Upper lobe of right lung (tissue), 1 donor: ENCODE data around the gene GOT1. TPM values are rescaled to one million over a fixed set of nuclear protein-coding genes. Genes with fewer than 3 reads are reported as not detected.
A peak's percentile ranks its signal among the peaks of the same experiment; 100 is the strongest.

ENCODE experiments used
- ATAC-seq: fragments of 200-7000 bp; cut with Tn5 transposase; one replicate; pipeline ENCODE4 v1.9.1; 2020; ENCODE audit warnings: mild to moderate bottlenecking, moderate library complexity
- DNase-seq: peaks from one replicate; pipeline ENCODE4 v3.0.0-alpha.2; 2020
- H3K27ac ChIP-seq: fragments of 200-600 bp; one replicate; pipeline ENCODE4 v1.8.0; 2022
- H3K27me3 ChIP-seq: fragments of 200-600 bp; one replicate; pipeline ENCODE4 v1.8.0; 2022; ENCODE audit warnings: mild to moderate bottlenecking
- H3K36me3 ChIP-seq: fragments of 200-600 bp; one replicate; pipeline ENCODE4 v1.8.0; 2022
- H3K4me1 ChIP-seq: fragments of 200-600 bp; one replicate; pipeline ENCODE4 v1.8.0; 2022
- H3K4me3 ChIP-seq: fragments of 200-600 bp; one replicate; pipeline ENCODE4 v1.8.0; 2022; ENCODE audit warnings: mild to moderate bottlenecking
- H3K9me3 ChIP-seq: fragments of 200-600 bp; one replicate; pipeline ENCODE4 v1.8.0; 2022
- CTCF ChIP-seq: fragments of 200-600 bp; IDR thresholded peaks from one replicate; pipeline ENCODE4 v1.8.0; 2022; ENCODE audit warnings: antibody characterized with exemption
- intact Hi-C: fragments of 100-400 bp; cut with DNase I; formaldehyde crosslinking; loops from one replicate; pipeline ENCODE4 v1.11.0; 2022
- total RNA-seq: library from RNA; stranded (reverse); fragmentation: NEBNext Ultra II Directional; extraction: Animal tissue kit (Norgen Biotek cat#: 25700); gene quantifications from one replicate; pipeline ENCODE4 v1.2.1, GENCODE V29; 2021
- donor health status: DM: no; HTN: yes; CAD: no; lungs with severe emphysema.

GOT1 gene
- total RNA-seq, 1 donor from 2014 or later: 25.0 TPM

GRCh38 chr10:99432881-99433280 is 2.5 kb upstream of the GOT1 start:
- Histone ChIP-seq H3K9me3 (no peaks in the 10 kb centered on the region), H3K36me3 (no peaks in the 10 kb centered on the region), H3K4me1 (peaks cover 16% of the 10 kb centered on the region), H3K27ac (no peak overlapping the region), H3K4me3 (no peak overlapping the region), H3K27me3 (no peaks in the 10 kb centered on the region)
- ATAC-seq: no peak
- no peak for TF ChIP-seq CTCF
- intact Hi-C loops: no loop called here
- DNase-seq: no peak

GRCh38 chr10:99432047-99432446 is 1.6 kb upstream of the GOT1 start:
- no peak for DNase-seq
- H3K27ac ChIP-seq: no peak overlapping the region
- H3K9me3 ChIP-seq: no peaks in the 10 kb centered on the region
- ATAC-seq: no peak
- H3K36me3 ChIP-seq: no peaks in the 10 kb centered on the region
- H3K4me3 ChIP-seq: peak overlapping the region; percentile 92
- intact Hi-C loops: no loop called here
- no peak for TF ChIP-seq CTCF
- peaks cover 16% of the 10 kb centered on the region for H3K4me1 ChIP-seq
- H3K27me3 ChIP-seq: no peaks in the 10 kb centered on the region

- ATAC-seq (peak; percentile 60), DNase-seq (peak; percentile 85)
- intact Hi-C loops: no loop called here
- Histone ChIP-seq H3K36me3 (no peaks in the 10 kb centered on the region), H3K27me3 (no peaks in the 10 kb centered on the region), H3K9me3 (no peaks in the 10 kb centered on the region), H3K27ac (peak overlapping the region; percentile 95), H3K4me1 (peaks cover 16% of the 10 kb centered on the region), H3K4me3 (peak overlapping the region; percentile 92)
- TF ChIP-seq CTCF: no peak
These were observed 851 bp upstream of the GOT1 start for GRCh38 chr10:99431190-99431760.

- H3K9me3 ChIP-seq: no peaks in the 10 kb centered on the region
- no peak for TF ChIP-seq CTCF
- H3K27me3 ChIP-seq: no peaks in the 10 kb centered on the region
- H3K4me1 ChIP-seq: peaks cover 16% of the 10 kb centered on the region
- peaks cover 8% of the 10 kb centered on the region for H3K36me3 ChIP-seq
- DNase-seq (no peak), ATAC-seq (peak; percentile 13)
- H3K4me3 ChIP-seq: peak overlapping the region; percentile 92
- H3K27ac ChIP-seq: peak overlapping the region; percentile 78
- intact Hi-C loops: no loop called here
These were observed 341 bp downstream of the GOT1 start for GRCh38 chr10:99430116-99430450.

GRCh38 chr10:99429517-99430095 is 818 bp downstream of the GOT1 start:
- Histone ChIP-seq H3K27ac (no peak overlapping the region), H3K36me3 (peaks cover 13% of the 10 kb centered on the region), H3K9me3 (no peaks in the 10 kb centered on the region), H3K4me3 (peak overlapping the region; percentile 92), H3K4me1 (peaks cover 16% of the 10 kb centered on the region), H3K27me3 (no peaks in the 10 kb centered on the region)
- no peak for DNase-seq
- ATAC-seq: no peak
- intact Hi-C loops: no loop called here
- TF ChIP-seq CTCF: no peak
